ENCODE measurements around the gene KLHDC7B. TPM values are rescaled to one million over a fixed set of nuclear protein-coding genes. Genes with fewer than 3 reads are reported as not detected.

The KLHDC7B gene
- total RNA-seq, 2 donors from 2014 or later, result 4.2 to 4.4 TPM

DNA sequence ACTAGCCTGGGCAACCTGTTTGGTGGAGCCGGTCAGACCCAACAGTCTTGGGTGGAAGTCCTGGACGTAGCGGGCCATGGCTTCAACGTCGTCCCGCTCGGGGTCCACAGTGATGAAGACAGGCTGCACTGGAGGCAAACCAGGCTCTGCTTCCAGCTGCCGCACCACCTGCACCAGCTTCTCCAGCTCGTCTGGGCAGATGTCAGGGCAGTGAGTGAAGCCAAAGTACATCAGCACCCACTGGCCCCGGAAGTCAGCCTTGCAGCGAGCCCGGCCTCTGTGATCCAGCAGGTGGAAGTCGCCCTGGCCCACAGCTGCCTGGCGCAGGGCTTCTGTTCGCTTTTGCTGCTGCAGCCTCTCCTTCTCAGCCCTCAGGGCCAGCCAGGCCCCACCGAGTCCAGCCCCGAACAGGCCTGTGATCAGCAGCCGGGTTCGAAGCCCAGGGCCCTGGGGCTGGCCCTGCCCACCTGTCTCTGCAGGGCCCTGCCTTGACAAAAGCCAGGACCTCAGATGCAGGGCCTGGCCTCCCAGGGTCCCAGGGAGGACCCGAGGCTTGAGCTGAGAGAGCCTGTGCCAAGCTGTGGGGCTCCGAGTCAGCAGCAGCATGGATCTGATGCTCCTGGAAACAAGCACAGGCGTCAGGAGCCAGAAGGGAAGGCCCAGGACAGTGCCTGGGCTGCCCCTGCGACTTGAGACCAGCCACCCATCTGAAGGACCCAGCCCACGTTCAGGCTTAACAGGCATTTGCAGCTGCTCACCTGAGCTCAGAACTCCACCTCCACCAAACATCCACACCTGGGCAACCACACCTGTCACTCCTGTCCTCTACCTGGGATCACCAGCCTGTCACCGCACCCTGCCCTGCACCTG lies 21.7 kb upstream of the KLHDC7B start:
- no peak for ATAC-seq (replicated peaks)
- H3K9me3 Mint-ChIP-seq, result no peaks in the 10 kb centered on the region
- H3K27me3 Mint-ChIP-seq, result no peaks in the 10 kb centered on the region
- H3K4me3 Mint-ChIP-seq, result peak overlapping the region; percentile 90
- peaks cover 5% of the 10 kb centered on the region for H3K4me1 Mint-ChIP-seq
- peaks cover 69% of the 10 kb centered on the region for H3K36me3 Mint-ChIP-seq (ENCODE audit: low read depth)
- H3K27ac Mint-ChIP-seq, result peak overlapping the region; percentile 81

- Mint-ChIP-seq H3K4me3 (peak overlapping the region; percentile 90), H3K36me3 (ENCODE audit: low read depth) (peaks cover 68% of the 10 kb centered on the region), H3K4me1 (peaks cover 5% of the 10 kb centered on the region), H3K27me3 (no peaks in the 10 kb centered on the region), H3K27ac (peak overlapping the region; percentile 81), H3K9me3 (no peaks in the 10 kb centered on the region)
- ATAC-seq (replicated peaks), result no peak
Measured at GRCh38 chr22:50524676-50525103, 21.0 kb upstream of the KLHDC7B start.

- Mint-ChIP-seq H3K27me3 (no peaks in the 10 kb centered on the region), H3K9me3 (no peaks in the 10 kb centered on the region), H3K4me3 (peak within 1 kb of the TSS; percentile 90), H3K27ac (peak within 1 kb of the TSS; percentile 81), H3K4me1 (peaks cover 5% of the 10 kb centered on the region), H3K36me3 (ENCODE audit: low read depth) (peaks cover 62% of the 10 kb centered on the region)
- peak; percentile 56 for ATAC-seq (replicated peaks)
Measured at GRCh38 chr22:50525104-50525857, 20.4 kb upstream of the KLHDC7B start, which contains the start of gene SCO2. Gene SCO2 (minus strand): TSS chr22:50525598. CDS start chr22:50524411, 1,187 bp downstream.

- peaks cover 58% of the 10 kb centered on the region for H3K36me3 Mint-ChIP-seq (ENCODE audit: low read depth)
- no peak for ATAC-seq (replicated peaks)
- H3K4me3 Mint-ChIP-seq, result peak overlapping the region; percentile 90
- H3K9me3 Mint-ChIP-seq, result no peaks in the 10 kb centered on the region
- no peaks in the 10 kb centered on the region for H3K27me3 Mint-ChIP-seq
- H3K27ac Mint-ChIP-seq, result peak overlapping the region; percentile 81
- H3K4me1 Mint-ChIP-seq, result peaks cover 5% of the 10 kb centered on the region
Measured at GRCh38 chr22:50525858-50526107, 19.9 kb upstream of the KLHDC7B start.

DNA sequence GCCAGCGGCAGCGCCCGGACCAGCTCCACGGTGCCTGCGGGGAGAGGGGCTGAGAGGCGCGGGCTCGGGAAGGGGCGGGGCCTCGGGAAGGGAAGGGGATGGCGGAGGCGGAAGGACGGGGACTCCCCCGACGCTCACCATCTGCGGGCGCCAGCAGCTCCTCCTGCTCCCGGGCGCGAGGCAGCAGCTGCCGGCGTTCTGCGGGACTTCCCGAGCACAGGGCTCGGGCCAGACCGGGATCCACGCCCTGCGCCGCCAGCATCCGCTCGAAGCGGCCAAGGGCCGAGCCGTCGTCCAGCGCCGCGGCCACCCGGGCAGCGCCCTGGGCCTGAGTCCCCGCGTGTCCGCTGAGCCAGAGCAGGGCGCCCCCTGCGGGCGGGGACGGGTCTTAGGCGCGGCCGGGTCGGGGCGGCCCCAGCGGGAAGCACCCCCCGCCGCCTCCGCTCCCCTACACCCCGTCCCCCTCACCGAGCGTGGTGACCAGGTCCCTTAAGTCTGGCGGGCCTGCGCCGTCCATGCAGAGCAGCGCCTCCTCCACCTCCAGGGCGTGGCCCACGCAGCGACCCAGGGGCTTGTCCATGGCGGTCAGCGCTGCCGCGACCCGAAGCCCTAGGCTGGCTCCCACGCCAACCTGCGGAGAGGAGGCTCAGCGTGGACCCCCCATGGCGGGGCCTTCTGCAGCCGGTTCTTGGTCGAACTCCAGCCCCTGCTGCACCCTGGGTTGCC lies 19.4 kb upstream of the KLHDC7B start:
- Mint-ChIP-seq H3K27ac (peak overlapping the region; percentile 82), H3K9me3 (no peaks in the 10 kb centered on the region), H3K4me3 (peak overlapping the region; percentile 90), H3K27me3 (no peaks in the 10 kb centered on the region), H3K4me1 (peaks cover 5% of the 10 kb centered on the region), H3K36me3 (ENCODE audit: low read depth) (peaks cover 58% of the 10 kb centered on the region)
- ATAC-seq (replicated peaks), result peak; percentile 56

- no peaks in the 10 kb centered on the region for H3K27me3 Mint-ChIP-seq
- H3K4me3 Mint-ChIP-seq, result peak overlapping the region; percentile 90
- peak; percentile 20 for ATAC-seq (replicated peaks)
- H3K27ac Mint-ChIP-seq, result peak overlapping the region; percentile 82
- peaks cover 5% of the 10 kb centered on the region for H3K4me1 Mint-ChIP-seq
- H3K36me3 Mint-ChIP-seq (ENCODE audit: low read depth), result peaks cover 59% of the 10 kb centered on the region
- no peaks in the 10 kb centered on the region for H3K9me3 Mint-ChIP-seq
Measured at GRCh38 chr22:50526834-50527801, 18.6 kb upstream of the KLHDC7B start.

GRCh38 chr22:50527921-50528681 lies 17.6 kb upstream of the KLHDC7B start:
- ATAC-seq (replicated peaks), result no peak
- Mint-ChIP-seq H3K27me3 (no peaks in the 10 kb centered on the region), H3K4me1 (peaks cover 12% of the 10 kb centered on the region), H3K4me3 (peak overlapping the region; percentile 90), H3K36me3 (ENCODE audit: low read depth) (peaks cover 66% of the 10 kb centered on the region), H3K9me3 (no peaks in the 10 kb centered on the region), H3K27ac (peak overlapping the region; percentile 82)

GRCh38 chr22:50528682-50529415 lies 16.9 kb upstream of the KLHDC7B start:
- H3K4me3 Mint-ChIP-seq, result peak overlapping the region; percentile 90
- H3K27me3 Mint-ChIP-seq, result no peaks in the 10 kb centered on the region
- peaks cover 15% of the 10 kb centered on the region for H3K4me1 Mint-ChIP-seq
- H3K9me3 Mint-ChIP-seq, result no peaks in the 10 kb centered on the region
- ATAC-seq (replicated peaks), result no peak
- peaks cover 65% of the 10 kb centered on the region for H3K36me3 Mint-ChIP-seq (ENCODE audit: low read depth)
- peak overlapping the region; percentile 82 for H3K27ac Mint-ChIP-seq

DNA sequence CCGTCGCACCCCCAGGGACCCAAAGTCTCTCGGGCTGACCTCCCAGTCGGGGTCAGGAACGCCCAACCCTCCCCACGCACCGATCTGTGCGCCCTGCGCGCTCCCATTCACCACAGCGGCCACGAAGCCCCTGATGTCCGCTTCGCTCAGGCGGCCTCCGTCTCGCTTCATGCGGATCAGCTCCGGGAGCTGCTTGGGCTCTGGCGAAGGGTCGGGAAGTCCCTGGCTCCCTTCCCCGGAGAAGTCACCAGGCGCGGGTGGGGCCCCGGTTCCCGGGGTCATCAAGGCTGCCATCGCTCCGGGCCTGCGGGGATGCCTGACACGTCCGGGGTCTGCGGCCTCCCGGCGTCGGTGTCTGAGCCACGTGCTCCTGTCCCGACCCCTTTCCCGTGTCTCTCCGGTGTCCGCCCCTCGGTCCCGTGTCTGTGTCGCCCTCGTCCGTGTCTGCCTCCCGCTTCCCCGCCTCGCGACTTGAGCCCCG lies 16.2 kb upstream of the KLHDC7B start:
- no peak overlapping the region for H3K27ac Mint-ChIP-seq
- peaks cover 60% of the 10 kb centered on the region for H3K36me3 Mint-ChIP-seq (ENCODE audit: low read depth)
- H3K4me3 Mint-ChIP-seq, result peak overlapping the region; percentile 90
- ATAC-seq (replicated peaks), result no peak
- H3K27me3 Mint-ChIP-seq, result no peaks in the 10 kb centered on the region
- H3K9me3 Mint-ChIP-seq, result no peaks in the 10 kb centered on the region
- H3K4me1 Mint-ChIP-seq, result peaks cover 14% of the 10 kb centered on the region

DNA sequence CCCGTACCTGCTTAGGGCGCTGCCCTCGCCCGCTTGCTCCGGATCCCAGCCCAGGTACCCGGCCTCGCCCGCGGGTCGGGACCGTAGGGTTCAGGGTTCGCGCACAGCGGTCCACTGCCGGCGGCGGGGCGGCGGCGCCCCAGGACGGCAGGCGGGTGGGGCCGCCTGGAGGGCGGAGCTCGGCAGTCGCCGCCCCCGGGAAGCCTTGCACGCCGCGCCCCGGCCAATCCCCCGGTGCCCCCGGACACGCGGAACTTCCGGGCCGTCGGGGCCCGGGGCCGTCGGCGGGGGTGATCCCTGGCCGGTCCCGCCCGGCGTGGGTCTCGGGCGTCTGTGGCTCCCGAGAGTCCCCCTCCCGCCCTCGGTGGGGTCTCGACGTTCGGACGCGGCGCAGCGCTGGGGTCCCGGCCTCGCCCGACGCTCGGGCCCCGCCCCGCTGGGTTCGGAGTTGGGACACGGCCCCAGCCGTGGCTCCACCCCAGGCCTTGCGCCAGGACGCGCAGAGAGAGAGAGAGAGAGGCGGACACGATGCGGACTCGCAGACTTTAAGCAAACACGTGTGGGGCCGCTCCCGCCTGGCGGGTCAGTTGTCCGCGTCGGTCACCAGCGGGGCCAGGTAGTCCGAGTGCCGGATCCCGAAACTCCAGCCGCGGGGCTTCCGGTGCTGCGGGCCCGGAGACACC lies 15.7 kb upstream of the KLHDC7B start, which contains the start of gene TYMP:
Gene TYMP, minus strand, starts transcription at position 116 of the 683 bp plus-strand sequence. CDS start 303 bp downstream, outside the sequence.
- H3K27me3 Mint-ChIP-seq, result no peaks in the 10 kb centered on the region
- ATAC-seq (replicated peaks), result peak; percentile 43
- H3K4me1 Mint-ChIP-seq, result peaks cover 10% of the 10 kb centered on the region
- H3K9me3 Mint-ChIP-seq, result no peaks in the 10 kb centered on the region
- H3K27ac Mint-ChIP-seq, result peak within 1 kb of the TSS; percentile 98
- peaks cover 55% of the 10 kb centered on the region for H3K36me3 Mint-ChIP-seq (ENCODE audit: low read depth)
- peak within 1 kb of the TSS; percentile 90 for H3K4me3 Mint-ChIP-seq

- H3K27me3 Mint-ChIP-seq, result no peaks in the 10 kb centered on the region
- ATAC-seq (replicated peaks), result peak; percentile 11
- H3K4me3 Mint-ChIP-seq, result peak overlapping the region; percentile 90
- peaks cover 10% of the 10 kb centered on the region for H3K4me1 Mint-ChIP-seq
- H3K9me3 Mint-ChIP-seq, result no peaks in the 10 kb centered on the region
- H3K36me3 Mint-ChIP-seq (ENCODE audit: low read depth), result peaks cover 50% of the 10 kb centered on the region
- H3K27ac Mint-ChIP-seq, result peak overlapping the region; percentile 98
Measured at GRCh38 chr22:50530580-50530876, 15.2 kb upstream of the KLHDC7B start.
